ENCODE results near the gene PLA2G12B.

The PLA2G12B gene

DNA sequence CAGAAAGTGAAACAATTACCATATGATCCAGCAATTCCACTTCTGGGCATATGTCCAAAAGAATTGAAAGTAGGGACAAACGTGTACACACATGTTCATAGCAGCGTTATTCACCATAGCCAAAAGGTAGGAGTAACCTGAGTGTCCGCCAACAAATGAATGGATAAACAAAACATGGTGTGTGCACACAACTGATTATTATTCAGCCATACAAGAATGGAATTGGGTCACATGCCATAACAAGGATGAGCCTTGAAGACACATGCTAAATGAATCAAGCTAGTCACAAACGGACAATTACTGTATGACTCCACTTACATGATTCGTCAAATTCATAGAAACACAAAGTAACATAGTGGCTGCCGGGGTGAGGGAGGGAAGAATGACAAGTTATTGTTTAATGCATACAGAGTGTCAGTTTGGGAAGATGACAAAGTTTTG, 65.2 kb downstream of the PLA2G12B start:
- DNase-seq (ENCODE audit: insufficient read length, low spot score) (no peak), FAIRE-seq (no peak)

GRCh38 chr10:72888151-72888638, 66.4 kb downstream of the PLA2G12B start:
- DNase-seq (ENCODE audit: insufficient read length, low spot score) (no peak), FAIRE-seq (no peak)
- TF ChIP-seq POLR2A (IDR thresholded peaks at IDR 0.05; ENCODE audit: low read depth, low read length) = no peak

More for the DNA sequence above, 65.2 kb downstream of the PLA2G12B start:
- no peak for TF ChIP-seq POLR2A (IDR thresholded peaks at IDR 0.05; ENCODE audit: low read depth, low read length)

- TF ChIP-seq POLR2A (IDR thresholded peaks at IDR 0.05; ENCODE audit: low read depth, low read length) = no peak
- FAIRE-seq = no peak
- no peak for DNase-seq (ENCODE audit: insufficient read length, low spot score)
Observed at GRCh38 chr10:72887043-72887442, 67.6 kb downstream of the PLA2G12B start.

DNA sequence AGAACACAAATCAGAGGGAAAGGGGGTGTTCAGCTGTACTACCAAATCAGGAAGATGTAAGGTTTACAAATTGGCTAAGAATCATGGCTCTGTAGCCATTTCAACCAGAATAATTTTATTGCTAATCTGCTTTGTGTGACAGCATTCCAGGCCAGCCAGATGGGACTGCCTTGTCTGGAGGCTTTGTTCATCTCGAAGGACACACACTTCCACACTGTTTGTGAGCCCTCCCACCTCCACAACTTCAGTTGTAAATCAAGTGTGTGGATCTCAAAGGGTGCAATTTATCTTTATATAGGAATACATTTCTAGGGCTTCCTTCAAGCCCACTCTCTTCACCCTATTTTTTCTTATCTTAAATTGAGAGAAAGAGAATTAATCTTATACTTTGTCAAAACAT, 68.0 kb downstream of the PLA2G12B start:
- TF ChIP-seq POLR2A (IDR thresholded peaks at IDR 0.05; ENCODE audit: low read depth, low read length) = no peak
- DNase-seq (ENCODE audit: insufficient read length, low spot score) (no peak), FAIRE-seq (no peak)

GRCh38 chr10:72885953-72886352, 68.7 kb downstream of the PLA2G12B start:
- no peak for TF ChIP-seq POLR2A (IDR thresholded peaks at IDR 0.05; ENCODE audit: low read depth, low read length)
- DNase-seq (ENCODE audit: insufficient read length, low spot score) = no peak
- no peak for FAIRE-seq

Measured in H54 (cell line).